Islet precursor cell (in vitro differentiated cells): ENCODE measurements around the gene SNX10.

ENCODE experiments used
- DNase-seq: peaks from one replicate; pipeline ENCODE4 v3.0.0-alpha.2; 2018

Gene SNX10

DNA sequence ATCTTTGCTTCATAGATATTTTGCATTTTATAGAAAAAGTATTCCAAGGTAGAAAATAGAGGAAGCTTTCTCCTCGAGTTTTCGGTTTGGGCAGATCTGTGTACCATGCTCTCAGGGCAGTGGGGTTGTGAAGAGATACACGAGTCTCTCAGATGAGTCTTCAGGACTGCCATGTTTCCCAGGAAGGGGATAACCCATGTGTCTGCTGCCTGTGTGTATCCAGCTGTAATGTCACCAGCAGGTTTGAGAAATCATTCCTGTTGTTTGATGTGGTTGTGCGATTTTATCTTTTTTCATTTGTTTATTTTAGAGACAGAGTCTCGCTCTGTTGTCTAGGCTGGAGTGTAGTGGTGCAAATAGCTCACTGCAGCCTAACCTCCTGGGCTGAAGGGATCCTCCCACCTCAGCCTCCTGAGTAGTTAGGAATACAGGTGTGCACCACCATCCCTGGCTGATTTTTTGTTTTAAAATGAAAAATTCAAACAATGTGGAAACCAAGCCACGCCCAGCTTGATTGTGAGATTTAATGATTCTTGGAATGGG lies 48.9 kb downstream of the SNX10 start:
- DNase-seq, result no peak

DNA sequence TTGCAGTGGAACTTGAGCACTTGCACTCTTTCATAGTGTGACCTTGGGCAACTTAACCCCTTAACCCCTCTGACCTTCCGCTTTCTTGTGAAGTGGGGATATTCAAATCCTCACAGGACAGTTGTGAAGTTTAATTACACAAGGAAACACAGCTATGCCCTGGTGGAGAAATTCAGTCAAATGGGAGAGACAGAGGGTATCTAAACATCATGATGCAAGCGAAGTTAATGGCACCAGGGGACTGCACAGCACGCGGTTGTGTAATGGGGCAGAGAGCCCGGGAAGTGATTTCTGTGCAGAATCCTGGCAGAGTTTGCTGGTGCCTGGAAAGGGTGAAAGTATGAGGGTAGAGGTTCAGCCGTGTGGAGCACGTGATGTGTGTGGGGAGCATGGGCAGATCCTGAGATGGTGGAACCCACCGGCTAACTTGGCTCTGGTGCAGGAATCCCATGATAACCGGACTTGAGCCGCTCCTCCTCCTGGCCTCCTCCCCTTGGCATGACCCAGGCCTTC lies 51.7 kb downstream of the SNX10 start:
- DNase-seq, result no peak

DNA sequence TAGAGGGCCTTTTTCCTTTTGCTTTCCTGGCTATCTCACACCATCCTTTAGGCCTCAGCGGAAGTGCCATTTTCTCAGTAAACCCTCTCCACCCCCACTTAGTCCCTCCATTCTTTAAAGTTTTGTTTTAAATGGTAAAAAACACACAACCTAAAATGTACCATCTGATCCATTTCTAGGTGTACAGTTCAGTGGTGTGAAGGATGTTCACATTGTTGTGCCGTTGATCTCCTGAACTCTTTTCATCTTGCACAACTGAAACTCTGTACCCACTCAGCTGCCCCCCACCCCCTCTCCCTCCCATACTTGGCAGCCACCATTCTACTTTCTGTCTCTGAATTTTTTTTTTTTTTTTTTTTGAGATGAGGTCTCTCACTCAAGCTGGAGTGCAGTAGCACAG lies 52.2 kb downstream of the SNX10 start:
- no peak for DNase-seq

DNA sequence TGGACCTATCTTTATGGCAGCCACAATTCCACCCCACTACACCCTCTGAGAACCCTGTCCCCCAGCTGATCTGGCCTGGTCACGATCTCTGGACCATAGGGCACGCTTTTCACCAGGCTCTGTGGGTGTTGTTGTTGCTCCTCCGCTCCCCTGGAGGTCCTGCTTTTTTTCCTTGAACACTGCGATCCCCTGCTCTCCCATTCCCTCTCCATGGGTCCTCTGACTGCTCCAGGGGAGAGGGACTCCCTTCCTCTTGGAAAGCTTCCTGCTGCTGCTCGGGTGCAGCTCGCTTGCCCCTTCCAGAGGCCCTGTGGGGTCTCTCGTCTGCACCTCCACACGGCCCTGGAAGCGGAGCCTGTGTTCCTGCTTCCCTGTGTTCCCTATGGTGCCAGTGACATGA lies 53.5 kb downstream of the SNX10 start:
- DNase-seq, result no peak

GRCh38 chr7:26345837-26346236 lies 54.2 kb downstream of the SNX10 start:
- no peak for DNase-seq

DNA sequence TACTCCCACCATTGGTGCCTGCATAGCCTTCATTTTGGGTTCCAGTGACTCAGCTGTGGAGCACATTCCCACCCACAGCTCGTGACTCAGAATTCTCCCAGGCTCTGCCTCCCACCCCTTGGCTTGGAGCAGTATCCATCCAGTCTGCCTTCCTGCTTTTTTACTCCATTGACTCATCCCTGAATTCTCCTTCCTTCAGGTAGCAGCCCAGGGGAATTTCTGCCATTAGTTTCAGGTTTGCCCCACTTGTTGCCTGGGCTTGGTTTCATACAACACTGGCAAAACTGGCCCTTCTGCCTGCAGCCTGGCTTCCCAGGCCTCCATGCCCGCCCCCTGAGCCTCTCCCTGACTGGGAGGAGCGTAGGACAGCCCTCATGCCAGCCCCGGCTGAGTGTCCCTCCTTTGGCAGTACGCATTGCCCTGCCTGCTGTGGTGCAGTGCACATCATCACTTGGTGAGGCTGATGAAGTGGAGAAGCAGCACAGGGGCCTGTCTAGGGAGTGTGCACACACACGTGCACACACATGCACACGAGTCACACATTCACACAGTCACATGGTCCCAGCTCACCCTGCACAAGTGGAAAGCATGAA lies 55.0 kb downstream of the SNX10 start:
- peak; percentile 81 for DNase-seq

- DNase-seq, result no peak
Observed at GRCh38 chr7:26348234-26348851, 56.7 kb downstream of the SNX10 start.

- DNase-seq, result no peak
Observed at GRCh38 chr7:26349005-26349915, 57.6 kb downstream of the SNX10 start.

GRCh38 chr7:26351171-26351570 lies 59.5 kb downstream of the SNX10 start:
- DNase-seq, result no peak

DNA sequence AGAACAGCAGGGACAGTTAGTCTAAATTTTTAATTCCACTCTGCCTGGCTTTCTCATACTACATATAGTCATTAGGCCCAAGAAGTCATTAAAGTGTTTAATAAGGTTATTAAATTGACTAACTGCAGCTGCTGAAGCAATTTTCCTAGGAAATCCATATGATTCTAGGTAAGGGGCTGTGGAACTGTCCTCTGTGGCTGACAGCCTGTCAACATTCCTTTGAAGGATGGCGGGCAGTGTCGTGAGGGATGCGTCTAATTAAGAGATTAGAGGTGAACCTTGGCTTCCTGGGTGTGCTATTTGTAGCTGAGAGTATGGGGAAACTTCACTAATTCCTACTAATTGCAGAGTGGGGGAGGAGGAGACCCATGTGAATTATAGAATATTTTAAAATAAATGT lies 64.6 kb downstream of the SNX10 start:
- DNase-seq, result no peak

GRCh38 chr7:26356929-26357798 lies 65.5 kb downstream of the SNX10 start:
- DNase-seq, result no peak

GRCh38 chr7:26357799-26358151 lies 66.1 kb downstream of the SNX10 start:
- DNase-seq, result no peak

- no peak for DNase-seq
Observed at GRCh38 chr7:26360650-26361049, 69.0 kb downstream of the SNX10 start.

GRCh38 chr7:26361637-26362036 lies 70.0 kb downstream of the SNX10 start:
- DNase-seq, result no peak

- DNase-seq, result no peak
Observed at GRCh38 chr7:26363465-26363864, 71.8 kb downstream of the SNX10 start.

- DNase-seq, result peak; percentile 85
Observed at GRCh38 chr7:26365077-26365900, 73.6 kb downstream of the SNX10 start.

GRCh38 chr7:26365901-26366275 lies 74.2 kb downstream of the SNX10 start:
- DNase-seq, result no peak

DNA sequence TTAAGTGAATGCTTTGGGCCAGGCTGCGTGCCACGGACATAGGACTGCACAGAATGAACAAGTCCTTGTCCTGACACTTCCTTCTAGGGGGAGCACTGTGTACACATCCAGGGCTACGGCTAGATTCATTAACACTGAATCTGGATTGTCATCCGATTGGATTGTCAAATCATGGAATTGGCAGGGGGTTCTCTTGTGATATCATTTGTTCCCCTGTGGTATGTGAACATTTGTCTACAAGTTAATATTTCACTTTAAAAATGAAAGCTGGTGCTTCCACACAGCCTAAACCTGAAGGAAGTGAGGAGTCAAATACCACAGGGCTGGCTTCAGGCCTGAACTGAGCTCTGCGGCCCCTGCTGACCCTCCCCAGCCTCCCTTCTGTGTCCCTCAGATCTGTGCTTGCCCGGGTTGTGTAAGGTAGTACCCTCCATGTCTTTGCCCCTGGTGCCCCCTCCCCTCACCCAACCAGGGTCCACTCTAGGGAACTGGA lies 75.6 kb downstream of the SNX10 start:
- DNase-seq, result no peak

DNA sequence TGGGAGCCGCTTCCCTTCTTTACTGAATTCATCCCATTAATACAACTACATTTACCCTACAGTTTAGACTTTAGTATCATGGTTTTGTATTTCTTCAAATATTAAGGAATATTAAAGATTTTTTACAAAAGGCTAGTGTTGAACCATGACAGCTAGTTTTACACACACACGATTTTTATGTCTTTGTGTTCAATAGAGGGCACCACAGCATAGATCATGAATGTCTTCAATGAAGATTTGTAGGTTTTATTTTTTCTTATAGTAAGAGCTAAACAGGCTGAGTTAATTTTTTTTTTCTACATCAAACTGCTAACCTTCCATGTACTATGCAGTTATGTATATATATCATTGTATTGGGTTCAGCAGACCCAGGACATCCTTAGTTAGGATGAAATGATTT lies 76.9 kb downstream of the SNX10 start:
- no peak for DNase-seq

- no peak for DNase-seq
Observed at GRCh38 chr7:26369593-26369992, 77.9 kb downstream of the SNX10 start.

DNA sequence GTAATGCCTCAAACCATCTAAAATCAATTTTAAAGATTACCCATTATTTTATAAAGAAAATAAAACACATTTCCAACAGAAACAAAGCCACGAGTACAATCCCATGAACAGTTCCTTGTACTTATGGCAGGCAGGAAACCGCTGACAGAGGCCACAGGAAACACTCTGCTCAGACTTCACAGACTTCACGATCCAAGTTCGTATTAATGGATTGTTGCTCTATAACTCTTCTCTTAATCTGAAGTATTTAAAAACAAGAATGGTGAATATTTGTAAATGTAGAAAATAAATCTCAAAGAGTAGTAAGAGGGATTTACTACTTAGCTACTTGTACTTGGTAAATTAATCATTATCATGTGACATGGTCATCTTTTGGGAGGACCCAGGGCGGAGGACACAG lies 78.3 kb downstream of the SNX10 start:
- no peak for DNase-seq

- no peak for DNase-seq
Observed at GRCh38 chr7:26372249-26372648, 80.6 kb downstream of the SNX10 start.
